GM12864 (cell line): ENCODE results near the gene WDR38.

Source experiments
- DNase-seq: peaks from one replicate; pipeline ENCODE4 v3.0.0-alpha.2; 2011; ENCODE audit warnings: low read depth
- H3K4me3 ChIP-seq: 2 replicates; pipeline ENCODE4 v1.5.1; 2011; ENCODE audit warnings: mild to moderate bottlenecking, low read depth, low read length, control low read depth
- TF ChIP-seq, protein P1 (sequence below): IDR thresholded peaks from 2 replicates; pipeline ENCODE4 v1.5.1; 2011; ENCODE audit warnings: low read depth, mild to moderate bottlenecking, moderate library complexity, low read length, control low read depth, inconsistent platforms; ENCODE audit errors: missing control alignments

Gene WDR38

DNA sequence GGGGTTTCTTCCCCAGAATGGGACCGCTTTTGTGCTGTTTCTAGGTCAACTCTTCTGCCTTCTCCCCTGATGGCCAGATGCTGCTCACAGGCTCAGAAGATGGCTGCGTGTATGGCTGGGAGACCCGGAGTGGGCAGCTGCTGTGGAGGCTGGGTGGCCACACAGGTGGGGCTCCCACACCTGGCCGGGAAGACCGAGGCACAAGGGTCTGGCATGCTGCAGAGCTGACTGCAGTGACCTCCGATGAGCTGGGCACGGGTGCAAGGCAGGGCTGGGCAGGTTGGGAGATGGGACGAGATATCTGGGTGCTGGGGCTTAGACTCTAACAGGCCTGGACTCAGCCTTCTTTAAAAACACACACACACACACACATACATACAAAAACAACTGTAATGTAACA is 901 bp downstream of the WDR38 start:
- no peak overlapping the region for H3K4me3 ChIP-seq
- DNase-seq: no peak
- TF ChIP-seq, protein P1, sequence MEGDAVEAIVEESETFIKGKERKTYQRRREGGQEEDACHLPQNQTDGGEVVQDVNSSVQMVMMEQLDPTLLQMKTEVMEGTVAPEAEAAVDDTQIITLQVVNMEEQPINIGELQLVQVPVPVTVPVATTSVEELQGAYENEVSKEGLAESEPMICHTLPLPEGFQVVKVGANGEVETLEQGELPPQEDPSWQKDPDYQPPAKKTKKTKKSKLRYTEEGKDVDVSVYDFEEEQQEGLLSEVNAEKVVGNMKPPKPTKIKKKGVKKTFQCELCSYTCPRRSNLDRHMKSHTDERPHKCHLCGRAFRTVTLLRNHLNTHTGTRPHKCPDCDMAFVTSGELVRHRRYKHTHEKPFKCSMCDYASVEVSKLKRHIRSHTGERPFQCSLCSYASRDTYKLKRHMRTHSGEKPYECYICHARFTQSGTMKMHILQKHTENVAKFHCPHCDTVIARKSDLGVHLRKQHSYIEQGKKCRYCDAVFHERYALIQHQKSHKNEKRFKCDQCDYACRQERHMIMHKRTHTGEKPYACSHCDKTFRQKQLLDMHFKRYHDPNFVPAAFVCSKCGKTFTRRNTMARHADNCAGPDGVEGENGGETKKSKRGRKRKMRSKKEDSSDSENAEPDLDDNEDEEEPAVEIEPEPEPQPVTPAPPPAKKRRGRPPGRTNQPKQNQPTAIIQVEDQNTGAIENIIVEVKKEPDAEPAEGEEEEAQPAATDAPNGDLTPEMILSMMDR: no peak

DNA sequence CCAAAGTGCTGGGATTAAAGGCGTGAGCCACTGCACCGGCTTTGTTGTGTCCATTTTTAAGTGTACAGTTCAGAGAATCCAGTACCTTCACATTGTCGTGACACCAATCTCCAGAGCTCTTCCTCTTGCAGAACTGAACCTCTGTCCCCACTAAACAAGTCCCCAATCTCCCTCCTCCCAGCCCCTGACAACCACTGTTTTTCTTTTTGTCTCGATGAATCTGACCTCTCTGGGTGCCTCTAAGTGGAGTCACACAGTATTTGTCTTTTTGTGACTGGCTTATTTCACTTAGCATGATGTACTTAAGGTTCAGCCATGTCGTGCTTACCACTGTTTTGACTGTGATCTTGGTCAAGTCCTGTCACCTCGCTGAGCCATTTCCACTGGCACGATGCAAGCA is 1.6 kb downstream of the WDR38 start:
- TF ChIP-seq, protein P1: no peak
- no peak for DNase-seq
- H3K4me3 ChIP-seq: no peak overlapping the region

DNA sequence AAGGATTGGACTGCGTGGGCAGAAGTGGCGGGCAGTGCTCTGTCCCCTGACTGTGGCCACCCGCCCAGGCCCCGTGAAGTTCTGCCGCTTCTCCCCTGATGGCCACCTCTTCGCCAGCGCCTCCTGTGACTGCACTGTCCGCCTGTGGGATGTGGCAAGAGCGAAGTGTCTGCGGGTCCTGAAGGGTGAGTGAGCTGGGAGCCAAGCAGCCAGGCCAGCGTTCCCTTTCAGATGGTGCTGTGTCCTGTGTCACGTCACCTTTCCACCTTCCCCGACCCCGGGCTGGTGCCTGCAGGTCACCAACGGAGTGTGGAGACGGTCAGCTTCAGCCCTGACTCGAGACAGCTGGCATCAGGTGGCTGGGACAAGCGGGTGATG is 2.3 kb downstream of the WDR38 start:
- DNase-seq: no peak
- no peak overlapping the region for H3K4me3 ChIP-seq
- TF ChIP-seq, protein P1: no peak

DNA sequence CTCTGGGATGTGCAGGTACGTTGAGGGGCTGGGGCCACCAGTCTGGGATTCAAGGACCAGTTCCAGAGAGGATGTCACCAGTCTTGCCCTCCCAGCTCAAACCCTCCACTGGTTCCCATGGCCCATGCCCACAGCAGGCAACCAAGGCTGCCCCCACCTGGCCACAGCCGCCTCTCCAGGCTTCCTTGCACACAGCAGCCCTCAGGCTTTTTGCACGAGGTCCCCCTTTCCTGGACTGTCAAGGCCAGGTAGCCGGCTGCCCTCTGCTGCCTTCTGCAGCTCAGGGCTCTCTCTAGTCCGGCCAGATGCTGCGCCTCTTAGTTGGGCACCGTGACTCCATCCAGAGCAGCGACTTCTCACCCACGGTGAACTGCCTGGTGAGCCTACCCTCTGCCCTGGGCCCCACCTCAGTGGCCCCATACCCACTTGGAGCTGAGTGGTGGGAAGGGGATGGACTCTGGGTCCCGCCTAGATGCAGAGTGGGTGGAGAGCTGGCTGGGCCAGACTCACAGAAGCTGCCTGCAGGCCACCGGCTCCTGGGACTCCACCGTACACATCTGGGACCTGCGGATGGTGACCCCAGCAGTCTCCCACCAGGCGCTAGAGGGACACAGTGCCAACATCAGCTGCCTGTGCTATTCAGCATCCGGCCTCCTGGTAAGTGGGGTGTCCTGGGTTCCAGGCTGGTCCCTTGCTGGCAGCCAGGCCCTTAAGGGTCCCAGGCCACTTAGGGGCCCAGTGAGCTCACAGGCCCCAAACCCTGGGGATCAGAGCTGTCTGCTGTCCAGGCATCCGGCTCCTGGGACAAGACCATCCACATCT is 2.9 kb downstream of the WDR38 start:
- no peak for DNase-seq
- TF ChIP-seq, protein P1: peak; percentile 35
- H3K4me3 ChIP-seq: no peak overlapping the region

DNA sequence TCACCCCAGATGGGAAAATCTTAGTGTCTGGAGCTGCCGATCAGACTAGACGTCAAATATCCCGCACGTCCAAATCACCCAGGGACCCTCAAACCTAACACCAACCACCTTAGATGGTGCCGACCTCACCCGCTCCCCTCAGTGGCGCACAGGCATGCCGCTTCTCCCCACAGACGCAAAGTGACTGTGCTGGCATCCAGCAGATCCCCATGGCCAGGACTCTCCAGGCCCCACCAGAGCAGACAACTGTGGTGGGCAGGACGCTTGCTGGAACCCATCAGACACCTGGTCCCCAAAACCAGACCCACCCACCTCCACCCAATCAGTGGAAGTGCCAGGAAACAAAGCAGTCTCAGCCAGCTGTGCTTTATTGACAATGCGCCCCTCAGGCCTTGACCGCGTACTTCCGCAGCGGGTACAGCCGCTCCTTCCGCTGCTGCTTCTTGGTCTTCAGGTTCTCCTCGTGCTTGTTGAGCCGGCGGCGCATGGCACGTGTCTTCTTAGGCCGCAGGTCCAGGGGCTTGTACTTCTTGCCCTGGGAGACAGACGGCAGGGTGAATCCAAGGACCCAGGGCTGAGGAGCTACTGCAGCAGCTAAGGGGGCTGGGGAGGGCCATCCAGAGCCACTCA is 4.4 kb downstream of the WDR38 start:
- TF ChIP-seq, protein P1: no peak
- no peak for DNase-seq
- no peak overlapping the region for H3K4me3 ChIP-seq

DNA sequence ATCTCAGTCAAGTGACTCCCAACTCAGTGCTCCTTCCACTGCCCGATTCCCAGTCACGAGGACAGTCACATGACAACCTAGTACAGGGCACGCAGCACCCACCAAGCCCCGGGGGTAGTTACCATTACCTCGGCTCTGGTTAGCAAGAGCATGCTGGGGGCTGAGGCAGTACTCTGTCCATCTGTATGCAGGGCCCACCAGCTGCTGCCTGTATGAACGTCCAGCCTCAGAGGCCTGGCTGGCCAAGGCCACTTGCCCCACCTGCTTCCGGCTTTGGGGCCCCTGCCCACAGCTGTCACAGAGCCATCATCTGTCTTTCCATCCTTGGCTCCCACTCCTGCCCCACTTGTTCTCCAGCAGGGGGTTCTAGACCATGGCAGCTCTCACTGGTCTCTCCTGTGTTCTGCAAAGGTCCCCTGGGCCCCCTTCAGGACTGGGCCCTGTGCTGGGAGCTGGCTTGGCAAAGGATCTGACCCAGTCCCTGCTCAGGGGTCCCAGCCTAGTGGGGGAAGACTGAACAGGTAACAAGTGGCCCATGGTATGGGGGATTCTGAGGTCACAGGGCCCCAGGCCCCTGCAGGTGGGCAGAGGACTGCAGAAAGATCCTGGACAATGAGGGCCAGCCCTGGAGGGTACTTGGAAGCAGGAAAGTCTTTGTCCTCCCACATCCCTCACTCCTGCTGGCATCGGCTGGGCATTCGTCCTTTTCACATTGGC is 5.2 kb downstream of the WDR38 start:
- no peak for DNase-seq
- TF ChIP-seq, protein P1: peak; percentile 18
- no peak overlapping the region for H3K4me3 ChIP-seq
